Left ventricle myocardium inferior (tissue), 1 donor: ENCODE measurements around the gene PCNX3. TPM values are rescaled to one million over a fixed set of nuclear protein-coding genes. Genes with fewer than 3 reads are reported as not detected.
"Not testable (repeated sequence)": the region's sequence is repeated elsewhere in the genome, so short reads cannot be mapped to it uniquely, and the experiment has no call there.

ENCODE experiments used
- DNase-seq: peaks from one replicate; pipeline ENCODE4 v3.0.0-alpha.2; 2020
- H3K27ac ChIP-seq: fragments of 200-600 bp; replicated peaks from 2 replicates; pipeline ENCODE4 v1.8.0; 2021
- H3K27me3 ChIP-seq: fragments of 200-600 bp; 2 replicates; pipeline ENCODE4 v1.8.0; 2021; ENCODE audit warnings: low read depth
- H3K36me3 ChIP-seq: fragments of 200-600 bp; 2 replicates; pipeline ENCODE4 v1.8.0; 2021
- H3K4me1 ChIP-seq: fragments of 200-600 bp; 2 replicates; pipeline ENCODE4 v1.8.0; 2021
- H3K4me3 ChIP-seq: fragments of 200-600 bp; 2 replicates; pipeline ENCODE4 v1.8.0; 2021; ENCODE audit warnings: mild to moderate bottlenecking, moderate library complexity
- H3K9me3 ChIP-seq: fragments of 200-600 bp; replicated peaks from 2 replicates; pipeline ENCODE4 v1.8.0; 2021
- CTCF ChIP-seq: fragments of 200-600 bp; IDR thresholded peaks from 2 replicates; pipeline ENCODE4 v1.8.0; 2021; ENCODE audit warnings: antibody characterized with exemption, mild to moderate bottlenecking, borderline replicate concordance
- intact Hi-C: fragments of 100-400 bp; cut with micrococcal nuclease; formaldehyde crosslinking; loops from one replicate; pipeline ENCODE4 v1.11.0; 2022
- total RNA-seq: library from RNA; stranded (reverse); fragmentation: NEBNext Ultra II Directional; extraction: Animal tissue kit (Norgen Biotek cat#: 25700); gene quantifications from one replicate; pipeline ENCODE4 v1.2.1, GENCODE V29; 2021
- donor health status: DM: no; HTN: yes; CAD: no; lungs with severe emphysema.

Gene PCNX3
- total RNA-seq, 1 donor from 2014 or later, result 11.9 TPM

GRCh38 chr11:65662799-65663638 lies 47.4 kb downstream of the PCNX3 start, which contains the start of gene RELA:
TSS of gene RELA (minus strand) at chr11:65662916. CDS start at chr11:65662832, 84 bp downstream.
- peak; percentile 95 for DNase-seq
- peaks cover 36% of the 10 kb centered on the region for H3K36me3 ChIP-seq
- no peak for TF ChIP-seq CTCF
- peak within 1 kb of the TSS; percentile 100 for H3K27ac ChIP-seq
- no peaks in the 10 kb centered on the region for H3K9me3 ChIP-seq
- no peaks in the 10 kb centered on the region for H3K27me3 ChIP-seq
- H3K4me3 ChIP-seq, result peak within 1 kb of the TSS; percentile 99
- intact Hi-C loops, result no loop called here
- peaks cover 55% of the 10 kb centered on the region for H3K4me1 ChIP-seq

GRCh38 chr11:65663639-65664200 lies 48.1 kb downstream of the PCNX3 start:
- peak; percentile 56 for DNase-seq
- intact Hi-C loops, result no loop called here

GRCh38 chr11:65672180-65672860 lies 56.7 kb downstream of the PCNX3 start:
- no peak overlapping the region for H3K4me3 ChIP-seq
- TF ChIP-seq CTCF, result no peak
- no peak overlapping the region for H3K27ac ChIP-seq
- no peaks in the 10 kb centered on the region for H3K9me3 ChIP-seq
- H3K4me1 ChIP-seq, result no peaks in the 10 kb centered on the region
- no peaks in the 10 kb centered on the region for H3K36me3 ChIP-seq
- no peak for DNase-seq
- H3K27me3 ChIP-seq, result no peaks in the 10 kb centered on the region
- intact Hi-C loops, result no loop called here

More at GRCh38 chr11:65663639-65664200, 48.1 kb downstream of the PCNX3 start:
- peaks cover 55% of the 10 kb centered on the region for H3K4me1 ChIP-seq
- peak overlapping the region; percentile 100 for H3K27ac ChIP-seq
- no peaks in the 10 kb centered on the region for H3K9me3 ChIP-seq
- TF ChIP-seq CTCF, result no peak
- no peaks in the 10 kb centered on the region for H3K27me3 ChIP-seq
- peak overlapping the region; percentile 99 for H3K4me3 ChIP-seq
- H3K36me3 ChIP-seq, result peaks cover 29% of the 10 kb centered on the region

GRCh38 chr11:65672982-65673381 lies 57.4 kb downstream of the PCNX3 start:
- H3K4me3 ChIP-seq, result no peak overlapping the region
- no peaks in the 10 kb centered on the region for H3K36me3 ChIP-seq
- H3K9me3 ChIP-seq, result no peaks in the 10 kb centered on the region
- no peak for DNase-seq
- no peak for TF ChIP-seq CTCF
- intact Hi-C loops, result no loop called here
- H3K27ac ChIP-seq, result no peak overlapping the region
- H3K4me1 ChIP-seq, result no peaks in the 10 kb centered on the region
- no peaks in the 10 kb centered on the region for H3K27me3 ChIP-seq

GRCh38 chr11:65680192-65680743 lies 64.7 kb downstream of the PCNX3 start:
- H3K4me1 ChIP-seq, result no peaks in the 10 kb centered on the region
- intact Hi-C loops, result no loop called here
- no peaks in the 10 kb centered on the region for H3K9me3 ChIP-seq
- no peak overlapping the region for H3K27ac ChIP-seq
- no peak for TF ChIP-seq CTCF
- no peak for DNase-seq
- no peaks in the 10 kb centered on the region for H3K36me3 ChIP-seq
- no peaks in the 10 kb centered on the region for H3K27me3 ChIP-seq
- H3K4me3 ChIP-seq, result no peak overlapping the region

GRCh38 chr11:65683480-65683879 lies 67.9 kb downstream of the PCNX3 start:
- H3K9me3 ChIP-seq, DNase-seq, H3K36me3 ChIP-seq, H3K27ac ChIP-seq, H3K4me1 ChIP-seq, intact Hi-C loops, H3K27me3 ChIP-seq, H3K4me3 ChIP-seq: not testable (repeated sequence)
